ENCODE measurements around the gene FNDC3A.

DNA sequence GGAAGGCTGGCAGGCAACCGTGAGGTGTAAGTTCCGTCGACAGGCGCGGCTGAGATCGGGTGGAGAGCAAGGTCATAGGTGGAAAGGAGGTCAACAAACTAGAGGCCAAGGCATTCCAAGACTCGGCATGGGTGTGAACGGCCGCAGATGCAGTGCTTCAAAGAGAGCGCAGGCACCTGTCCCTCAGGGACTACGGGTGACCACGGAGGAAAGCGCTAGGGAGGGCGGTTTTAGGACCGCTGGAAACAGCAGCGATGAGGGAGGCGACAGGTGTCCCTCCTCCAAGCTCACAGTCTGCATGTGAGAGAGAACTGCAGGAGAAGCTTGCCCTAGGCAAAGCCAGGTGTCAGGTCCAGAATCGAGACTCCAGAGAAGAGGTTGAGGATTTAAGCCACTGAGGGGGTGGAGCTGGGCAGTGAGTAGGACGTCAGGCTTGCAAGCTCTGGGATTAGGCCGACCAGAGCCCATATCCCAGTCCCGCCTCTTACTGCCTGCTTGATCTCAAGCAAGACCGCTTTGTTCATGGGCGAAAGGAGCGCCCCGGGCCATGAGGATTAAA is 242.9 kb downstream of the FNDC3A start:
- no peak for TF ChIP-seq JUND (IDR thresholded peaks at IDR 0.05)
- TF ChIP-seq POLR2AphosphoS5 (IDR thresholded peaks at IDR 0.05; ENCODE audit: low read depth, low read length) = no peak
- TF ChIP-seq, protein P1, sequence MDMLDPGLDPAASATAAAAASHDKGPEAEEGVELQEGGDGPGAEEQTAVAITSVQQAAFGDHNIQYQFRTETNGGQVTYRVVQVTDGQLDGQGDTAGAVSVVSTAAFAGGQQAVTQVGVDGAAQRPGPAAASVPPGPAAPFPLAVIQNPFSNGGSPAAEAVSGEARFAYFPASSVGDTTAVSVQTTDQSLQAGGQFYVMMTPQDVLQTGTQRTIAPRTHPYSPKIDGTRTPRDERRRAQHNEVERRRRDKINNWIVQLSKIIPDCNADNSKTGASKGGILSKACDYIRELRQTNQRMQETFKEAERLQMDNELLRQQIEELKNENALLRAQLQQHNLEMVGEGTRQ (IDR thresholded peaks at IDR 0.05; ENCODE audit: borderline replicate concordance, low read depth, low read length) = no peak
- no peak for TF ChIP-seq ZBTB33 (IDR thresholded peaks at IDR 0.05; ENCODE audit: borderline replicate concordance, low read depth)
- no peak for TF ChIP-seq SMC3 (IDR thresholded peaks at IDR 0.05; ENCODE audit: low read depth, low read length)
- TF ChIP-seq, protein P2, sequence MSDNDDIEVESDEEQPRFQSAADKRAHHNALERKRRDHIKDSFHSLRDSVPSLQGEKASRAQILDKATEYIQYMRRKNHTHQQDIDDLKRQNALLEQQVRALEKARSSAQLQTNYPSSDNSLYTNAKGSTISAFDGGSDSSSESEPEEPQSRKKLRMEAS (IDR thresholded peaks at IDR 0.05; ENCODE audit: low read depth) = no peak
- no peak for TF ChIP-seq CTCF (IDR thresholded peaks at IDR 0.05)
- TF ChIP-seq YY1 (IDR thresholded peaks at IDR 0.05; ENCODE audit: low read depth) = no peak
- no peak for TF ChIP-seq MXI1 (IDR thresholded peaks at IDR 0.05; ENCODE audit: low read depth, low read length)
- TF ChIP-seq, protein P3, sequence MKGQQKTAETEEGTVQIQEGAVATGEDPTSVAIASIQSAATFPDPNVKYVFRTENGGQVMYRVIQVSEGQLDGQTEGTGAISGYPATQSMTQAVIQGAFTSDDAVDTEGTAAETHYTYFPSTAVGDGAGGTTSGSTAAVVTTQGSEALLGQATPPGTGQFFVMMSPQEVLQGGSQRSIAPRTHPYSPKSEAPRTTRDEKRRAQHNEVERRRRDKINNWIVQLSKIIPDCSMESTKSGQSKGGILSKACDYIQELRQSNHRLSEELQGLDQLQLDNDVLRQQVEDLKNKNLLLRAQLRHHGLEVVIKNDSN (IDR thresholded peaks at IDR 0.05; ENCODE audit: borderline replicate concordance, low read depth) = no peak
- no peak for TF ChIP-seq EP300 (IDR thresholded peaks at IDR 0.05; ENCODE audit: borderline replicate concordance in 1 of 2, low read depth in 1 of 2, low read length in 1 of 2)
- TF ChIP-seq CHD2 (IDR thresholded peaks at IDR 0.05; ENCODE audit: low read length, partially characterized antibody) = no peak
- no peak for TF ChIP-seq FOXJ3 (CRISPR knock-in tag; IDR thresholded peaks at IDR 0.05)
- TF ChIP-seq, protein P4, sequence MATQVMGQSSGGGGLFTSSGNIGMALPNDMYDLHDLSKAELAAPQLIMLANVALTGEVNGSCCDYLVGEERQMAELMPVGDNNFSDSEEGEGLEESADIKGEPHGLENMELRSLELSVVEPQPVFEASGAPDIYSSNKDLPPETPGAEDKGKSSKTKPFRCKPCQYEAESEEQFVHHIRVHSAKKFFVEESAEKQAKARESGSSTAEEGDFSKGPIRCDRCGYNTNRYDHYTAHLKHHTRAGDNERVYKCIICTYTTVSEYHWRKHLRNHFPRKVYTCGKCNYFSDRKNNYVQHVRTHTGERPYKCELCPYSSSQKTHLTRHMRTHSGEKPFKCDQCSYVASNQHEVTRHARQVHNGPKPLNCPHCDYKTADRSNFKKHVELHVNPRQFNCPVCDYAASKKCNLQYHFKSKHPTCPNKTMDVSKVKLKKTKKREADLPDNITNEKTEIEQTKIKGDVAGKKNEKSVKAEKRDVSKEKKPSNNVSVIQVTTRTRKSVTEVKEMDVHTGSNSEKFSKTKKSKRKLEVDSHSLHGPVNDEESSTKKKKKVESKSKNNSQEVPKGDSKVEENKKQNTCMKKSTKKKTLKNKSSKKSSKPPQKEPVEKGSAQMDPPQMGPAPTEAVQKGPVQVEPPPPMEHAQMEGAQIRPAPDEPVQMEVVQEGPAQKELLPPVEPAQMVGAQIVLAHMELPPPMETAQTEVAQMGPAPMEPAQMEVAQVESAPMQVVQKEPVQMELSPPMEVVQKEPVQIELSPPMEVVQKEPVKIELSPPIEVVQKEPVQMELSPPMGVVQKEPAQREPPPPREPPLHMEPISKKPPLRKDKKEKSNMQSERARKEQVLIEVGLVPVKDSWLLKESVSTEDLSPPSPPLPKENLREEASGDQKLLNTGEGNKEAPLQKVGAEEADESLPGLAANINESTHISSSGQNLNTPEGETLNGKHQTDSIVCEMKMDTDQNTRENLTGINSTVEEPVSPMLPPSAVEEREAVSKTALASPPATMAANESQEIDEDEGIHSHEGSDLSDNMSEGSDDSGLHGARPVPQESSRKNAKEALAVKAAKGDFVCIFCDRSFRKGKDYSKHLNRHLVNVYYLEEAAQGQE (IDR thresholded peaks at IDR 0.05; ENCODE audit: low read depth, low read length) = no peak

Data from SK-N-SH (cell line).